H9 (cell line): Measurements from ENCODE around the gene ONECUT3. TPM values are rescaled to one million over a fixed set of nuclear protein-coding genes. Genes with fewer than 3 reads are reported as not detected.
A peak's percentile ranks its signal among the peaks of the same experiment; 100 is the strongest.

ENCODE experiments used
- DNase-seq: peaks from one replicate; pipeline ENCODE4 v3.0.0-alpha.2; 2017
- H2AFZ ChIP-seq: one replicate; pipeline ENCODE4 v1.6.1; 2013; ENCODE audit warnings: mild to moderate bottlenecking, low read length, control low read depth, moderate library complexity
- H2AK5ac ChIP-seq: 2 replicates; pipeline ENCODE4 v1.6.1; 2013; ENCODE audit warnings: low read length, control low read depth, mixed read lengths; ENCODE audit not compliant: insufficient read length
- H2BK120ac ChIP-seq: one replicate; pipeline ENCODE4 v1.6.1; 2013; ENCODE audit warnings: low read depth, mild to moderate bottlenecking, low read length, control low read depth, inconsistent platforms; ENCODE audit not compliant: poor library complexity, severe bottlenecking
- H2BK12ac ChIP-seq: 2 replicates; pipeline ENCODE4 v1.6.1; 2013; ENCODE audit warnings: low read length, control low read depth, mixed read lengths, low read depth; ENCODE audit not compliant: insufficient read length
- H2BK15ac ChIP-seq: 2 replicates; pipeline ENCODE4 v1.6.1; 2013; ENCODE audit warnings: low read depth, low read length, control low read depth
- H2BK20ac ChIP-seq: one replicate; pipeline ENCODE4 v1.6.1; 2013; ENCODE audit warnings: low read depth, mild to moderate bottlenecking, low read length, control low read depth, inconsistent platforms; ENCODE audit not compliant: poor library complexity, severe bottlenecking
- H2BK5ac ChIP-seq: 2 replicates; pipeline ENCODE4 v1.6.1; 2013; ENCODE audit warnings: low read length, control low read depth, mixed read lengths; ENCODE audit not compliant: insufficient read length
- H3K14ac ChIP-seq: 2 replicates; pipeline ENCODE4 v1.6.1; 2013; ENCODE audit warnings: low read length, control low read depth; ENCODE audit not compliant: insufficient read depth
- H3K18ac ChIP-seq: 2 replicates; pipeline ENCODE4 v1.6.1; 2013; ENCODE audit warnings: low read depth, mild to moderate bottlenecking, mixed read lengths, low read length, control low read depth; ENCODE audit not compliant: insufficient read length
- H3K23ac ChIP-seq: 2 replicates; pipeline ENCODE4 v1.6.1; 2013; ENCODE audit warnings: low read length, control low read depth, mixed read lengths, low read depth; ENCODE audit not compliant: insufficient read length
- H3K23me2 ChIP-seq: 2 replicates; pipeline ENCODE4 v1.6.1; 2013; ENCODE audit warnings: low read depth, mild to moderate bottlenecking, mixed read lengths, low read length, control low read depth; ENCODE audit not compliant: insufficient read length, poor library complexity, severe bottlenecking
- H3K27ac ChIP-seq: 2 replicates; pipeline ENCODE4 v1.5.1; 2013; ENCODE audit warnings: low read length, control low read depth, mixed read lengths, low read depth; ENCODE audit not compliant: insufficient read length
- H3K27me3 ChIP-seq: 2 replicates; pipeline ENCODE4 v1.6.1; 2013; ENCODE audit warnings: low read length, control low read depth, inconsistent platforms; ENCODE audit not compliant: insufficient read depth
- H3K4ac ChIP-seq: 2 replicates; pipeline ENCODE4 v1.6.1; 2013; ENCODE audit warnings: low read depth, mild to moderate bottlenecking, control low read depth, inconsistent platforms, low read length, moderate library complexity
- H3K4me1 ChIP-seq: 2 replicates; pipeline ENCODE4 v1.6.1; 2013; ENCODE audit warnings: low read length, control low read depth, inconsistent platforms; ENCODE audit not compliant: insufficient read depth
- H3K4me2 ChIP-seq: 2 replicates; pipeline ENCODE4 v1.6.1; 2013; ENCODE audit warnings: low read length, control low read depth, mixed read lengths; ENCODE audit not compliant: insufficient read length, insufficient read depth
- H3K56ac ChIP-seq: 2 replicates; pipeline ENCODE4 v1.6.1; 2013; ENCODE audit warnings: low read depth, mild to moderate bottlenecking, mixed read lengths, low read length, control low read depth; ENCODE audit not compliant: insufficient read length
- H3K79me1 ChIP-seq: 2 replicates; pipeline ENCODE4 v1.6.1; 2013; ENCODE audit warnings: low read depth, mild to moderate bottlenecking, moderate library complexity, low read length, control low read depth, inconsistent platforms; ENCODE audit not compliant: insufficient read depth, poor library complexity, severe bottlenecking
- H3K79me2 ChIP-seq: 2 replicates; pipeline ENCODE4 v1.6.1; 2013; ENCODE audit warnings: low read length, control low read depth, inconsistent platforms; ENCODE audit not compliant: insufficient read depth
- H3K9ac ChIP-seq: 2 replicates; pipeline ENCODE4 v1.6.1; 2013; ENCODE audit warnings: low read length, control low read depth, mixed read lengths; ENCODE audit not compliant: insufficient read length; ENCODE audit errors: extremely low read depth
- H3K9me3 ChIP-seq: one replicate; pipeline ENCODE4 v1.6.1; 2013; ENCODE audit warnings: low read depth, low read length, inconsistent platforms; ENCODE audit not compliant: control insufficient read depth
- H3T11ph ChIP-seq: one replicate; pipeline ENCODE4 v1.6.1; 2013; ENCODE audit warnings: mild to moderate bottlenecking, low read length, control low read depth, inconsistent platforms
- H4K20me1 ChIP-seq: one replicate; pipeline ENCODE4 v1.6.1; 2013; ENCODE audit not compliant: control insufficient read depth, insufficient read length, insufficient read depth
- H4K5ac ChIP-seq: 2 replicates; pipeline ENCODE4 v1.6.1; 2013; ENCODE audit warnings: low read depth, mild to moderate bottlenecking, mixed read lengths, low read length, control low read depth; ENCODE audit not compliant: insufficient read length
- H4K8ac ChIP-seq: replicated peaks from 2 replicates; pipeline ENCODE4 v1.6.1; 2013; ENCODE audit warnings: low read length, control low read depth, mixed read lengths, low read depth; ENCODE audit not compliant: insufficient read length
- H4K91ac ChIP-seq: 2 replicates; pipeline ENCODE4 v1.6.1; 2013; ENCODE audit warnings: low read depth, mild to moderate bottlenecking, moderate library complexity, mixed read lengths, low read length, control low read depth; ENCODE audit not compliant: insufficient read length
- H3K27ac Mint-ChIP-seq, 3 experiments: 2 replicates in 2 of 3; 3 replicates in 1 of 3; pipeline ENCODE4 v1.8.0; 2020 to 2021; ENCODE audit warnings: mixed read lengths in 3 of 3, mild to moderate bottlenecking in 1 of 3, moderate library complexity in 1 of 3
- H3K27me3 Mint-ChIP-seq: 2 replicates; pipeline ENCODE4 v1.8.0; 2021; ENCODE audit warnings: low read depth, mild to moderate bottlenecking, moderate library complexity, mixed read lengths
- H3K36me3 Mint-ChIP-seq, 3 experiments: 2 replicates in 2 of 3; 3 replicates in 1 of 3; pipeline ENCODE4 v1.8.0; 2020 to 2021; ENCODE audit warnings: low read depth in 3 of 3, mixed read lengths in 3 of 3; ENCODE audit not compliant: insufficient read depth in 1 of 3
- H3K4me1 Mint-ChIP-seq, 2 experiments: 2 replicates each; pipeline ENCODE4 v1.8.0; 2020; ENCODE audit warnings: mixed read lengths in 2 of 2
- H3K4me3 Mint-ChIP-seq, 2 experiments: 2 replicates in 1 of 2; 3 replicates in 1 of 2; pipeline ENCODE4 v1.8.0; 2020 to 2021; ENCODE audit warnings: mild to moderate bottlenecking in 2 of 2, mixed read lengths in 2 of 2, moderate library complexity in 1 of 2
- H3K9me3 Mint-ChIP-seq, 2 experiments: 2 replicates in 1 of 2; 3 replicates in 1 of 2; pipeline ENCODE4 v1.8.0; 2020; ENCODE audit warnings: mild to moderate bottlenecking in 2 of 2, mixed read lengths in 2 of 2, moderate library complexity in 1 of 2
- CTCF ChIP-seq: fragments of 200-600 bp; sonication (generic); conservative IDR thresholded peaks from 3 replicates; pipeline ENCODE4 v1.8.0; 2021; ENCODE audit warnings: antibody characterized with exemption, mild to moderate bottlenecking
- WGBS: extraction: QIAGEN DNeasy Blood & Tissue Kit; methylation state at CpG from one replicate; pipeline ENCODE4 v1.1.7; 2013; ENCODE audit warnings: missing lambda C conversion rate, low lambda C conversion rate, mixed read lengths; ENCODE audit not compliant: insufficient read length; ENCODE audit errors: extremely low coverage; 5-methylcytosine and 5-hydroxymethylcytosine counted together
- total RNA-seq: library from RNA; stranded (reverse); gene quantifications from 2 replicates; pipeline ENCODE4 v1.2.1, GENCODE V29; 2021

Gene ONECUT3
- total RNA-seq, 1 experiment from 2014 or later = 0.04 TPM

GRCh38 chr19:1794424-1795172 is 41.3 kb downstream of the ONECUT3 start:
- Histone ChIP-seq H2BK15ac (no peak overlapping the region), H3K79me1 (no peaks in the 10 kb centered on the region), H3K27me3 (no peaks in the 10 kb centered on the region), H2BK5ac (no peak overlapping the region), H3K9me3 (no peaks in the 10 kb centered on the region), H3T11ph (no peak overlapping the region), H4K5ac (no peak overlapping the region), H3K14ac (peak overlapping the region; percentile 37; the same call in 1 of the 2 replicates), H3K56ac (no peak overlapping the region), H3K18ac (peak overlapping the region; percentile 14), H3K4ac (no peak overlapping the region), H4K8ac (no peak overlapping the region), H4K20me1 (no peaks in the 10 kb centered on the region), H2BK120ac (no peak overlapping the region), H3K27ac (no peak overlapping the region), H3K9ac (no peak overlapping the region), H2AFZ (no peak overlapping the region), H3K4me2 (no peak overlapping the region), H3K4me1 (0 out of 2 replicates have a peak, but pooled peaks cover 2% of the 10 kb centered on the region), H2BK20ac (no peak overlapping the region), H2BK12ac (no peak overlapping the region), H3K23ac (no peak overlapping the region), H2AK5ac (no peak overlapping the region), H3K79me2 (no peaks in the 10 kb centered on the region), H3K23me2 (peaks cover 3% of the 10 kb centered on the region), H4K91ac (no peak overlapping the region)
- Mint-ChIP-seq H3K4me3 (no peak overlapping the region), H3K9me3 (peaks cover 3 to 11% of the 10 kb centered on the region in 2 experiments; a peak in 4 of 5 replicates), H3K27ac (peak overlapping the region in 2 of 3 experiments; percentile 36 to 92; a peak in 2 of 7 replicates), H3K27me3 (peaks cover 16% of the 10 kb centered on the region), H3K4me1 (peaks cover 8 to 12% of the 10 kb centered on the region in 2 experiments), H3K36me3 (no peaks in the 10 kb centered on the region)
- TF ChIP-seq CTCF = no peak; the same call in 2 of the 3 replicates
- WGBS = no CpG with 5 or more reads among the region's 20 CpGs
- DNase-seq = peak; percentile 83
